ENCODE results near the gene ELOVL6.
"Not testable (repeated sequence)": the region's sequence is repeated elsewhere in the genome, so short reads cannot be mapped to it uniquely, and the experiment has no call there.

The ELOVL6 gene

GRCh38 chr4:110200689-110201088 lies 2.3 kb upstream of the ELOVL6 start:
- in situ Hi-C loops (cut with HindIII; ENCODE audit: low pct_ligation_motif_present, low pct_unique_long_range_greater_than_20kb, low sequenced_read_pairs): no loop called here

GRCh38 chr4:110198049-110198434 lies 373 bp downstream of the ELOVL6 start:
- DNase-seq: peak; percentile 25
- in situ Hi-C loops (cut with HindIII; ENCODE audit: low pct_ligation_motif_present, low pct_unique_long_range_greater_than_20kb, low sequenced_read_pairs): no loop called here

More at GRCh38 chr4:110200689-110201088, 2.3 kb upstream of the ELOVL6 start:
- no peak for DNase-seq

GRCh38 chr4:110197529-110198042 lies 829 bp downstream of the ELOVL6 start:
- in situ Hi-C loops (cut with HindIII; ENCODE audit: low pct_ligation_motif_present, low pct_unique_long_range_greater_than_20kb, low sequenced_read_pairs): no loop called here
- DNase-seq: peak; percentile 40

GRCh38 chr4:110196871-110197528 lies 1.4 kb downstream of the ELOVL6 start:
- in situ Hi-C loops (cut with HindIII; ENCODE audit: low pct_ligation_motif_present, low pct_unique_long_range_greater_than_20kb, low sequenced_read_pairs): no loop called here
- no peak for DNase-seq

- in situ Hi-C loops (cut with HindIII; ENCODE audit: low pct_ligation_motif_present, low pct_unique_long_range_greater_than_20kb, low sequenced_read_pairs): no loop called here
Observed at GRCh38 chr4:110196206-110196870, 2.1 kb downstream of the ELOVL6 start.

GRCh38 chr4:110195561-110196205 lies 2.7 kb downstream of the ELOVL6 start:
- DNase-seq: no peak
- in situ Hi-C loops (cut with HindIII; ENCODE audit: low pct_ligation_motif_present, low pct_unique_long_range_greater_than_20kb, low sequenced_read_pairs): no loop called here

More at GRCh38 chr4:110196206-110196870, 2.1 kb downstream of the ELOVL6 start:
- peak; percentile 41 for DNase-seq

GRCh38 chr4:110193822-110194761 lies 4.3 kb downstream of the ELOVL6 start:
- in situ Hi-C loops (cut with HindIII; ENCODE audit: low pct_ligation_motif_present, low pct_unique_long_range_greater_than_20kb, low sequenced_read_pairs): no loop called here
- peak; percentile 90 for DNase-seq

- DNase-seq; in situ Hi-C loops (cut with HindIII; ENCODE audit: low pct_ligation_motif_present, low pct_unique_long_range_greater_than_20kb, low sequenced_read_pairs): not testable (repeated sequence)
Observed at GRCh38 chr4:110193287-110193686, 5.1 kb downstream of the ELOVL6 start.

- in situ Hi-C loops (cut with HindIII; ENCODE audit: low pct_ligation_motif_present, low pct_unique_long_range_greater_than_20kb, low sequenced_read_pairs): no loop called here
- no peak for DNase-seq
Observed at GRCh38 chr4:110190249-110190648, 8.2 kb downstream of the ELOVL6 start.

GRCh38 chr4:110188113-110188512 lies 10.3 kb downstream of the ELOVL6 start:
- in situ Hi-C loops (cut with HindIII; ENCODE audit: low pct_ligation_motif_present, low pct_unique_long_range_greater_than_20kb, low sequenced_read_pairs): no loop called here
- peak; percentile 44 for DNase-seq

- no peak for DNase-seq
- in situ Hi-C loops (cut with HindIII; ENCODE audit: low pct_ligation_motif_present, low pct_unique_long_range_greater_than_20kb, low sequenced_read_pairs): no loop called here
Observed at GRCh38 chr4:110184791-110185155, 13.6 kb downstream of the ELOVL6 start.

GRCh38 chr4:110184140-110184790 lies 14.2 kb downstream of the ELOVL6 start:
- peak; percentile 26 for DNase-seq
- in situ Hi-C loops (cut with HindIII; ENCODE audit: low pct_ligation_motif_present, low pct_unique_long_range_greater_than_20kb, low sequenced_read_pairs): no loop called here

- in situ Hi-C loops (cut with HindIII; ENCODE audit: low pct_ligation_motif_present, low pct_unique_long_range_greater_than_20kb, low sequenced_read_pairs): no loop called here
- peak; percentile 59 for DNase-seq
Observed at GRCh38 chr4:110183643-110184042, 14.8 kb downstream of the ELOVL6 start.

- no peak for DNase-seq
- in situ Hi-C loops (cut with HindIII; ENCODE audit: low pct_ligation_motif_present, low pct_unique_long_range_greater_than_20kb, low sequenced_read_pairs): no loop called here
Observed at GRCh38 chr4:110183058-110183457, 15.4 kb downstream of the ELOVL6 start.

- in situ Hi-C loops (cut with HindIII; ENCODE audit: low pct_ligation_motif_present, low pct_unique_long_range_greater_than_20kb, low sequenced_read_pairs): no loop called here
- DNase-seq: no peak
Observed at GRCh38 chr4:110181890-110182289, 16.5 kb downstream of the ELOVL6 start.

- no peak for DNase-seq
- in situ Hi-C loops (cut with HindIII; ENCODE audit: low pct_ligation_motif_present, low pct_unique_long_range_greater_than_20kb, low sequenced_read_pairs): no loop called here
Observed at GRCh38 chr4:110175634-110176033, 22.8 kb downstream of the ELOVL6 start.

- in situ Hi-C loops (cut with HindIII; ENCODE audit: low pct_ligation_motif_present, low pct_unique_long_range_greater_than_20kb, low sequenced_read_pairs): no loop called here
- no peak for DNase-seq
Observed at GRCh38 chr4:110172972-110173371, 25.4 kb downstream of the ELOVL6 start.

- in situ Hi-C loops (cut with HindIII; ENCODE audit: low pct_ligation_motif_present, low pct_unique_long_range_greater_than_20kb, low sequenced_read_pairs): no loop called here
- DNase-seq: no peak
Observed at GRCh38 chr4:110171971-110172370, 26.4 kb downstream of the ELOVL6 start.
